BE2C (cell line): ENCODE results near the gene NOTCH4.

Experiments used
- DNase-seq: peaks from one replicate; pipeline ENCODE4 v3.0.0-alpha.2; 2020
- H3K27me3 ChIP-seq: fragments of 250-450 bp; sonication (Bioruptor Pico); 2 replicates; pipeline ENCODE4 v1.5.1; 2020; ENCODE audit warnings: mild to moderate bottlenecking
- H3K36me3 ChIP-seq: fragments of 250-450 bp; sonication (Bioruptor Pico); 2 replicates; pipeline ENCODE4 v1.5.1; 2020; ENCODE audit warnings: mild to moderate bottlenecking
- H3K4me1 ChIP-seq: fragments of 250-450 bp; sonication (Bioruptor Pico); 2 replicates; pipeline ENCODE4 v1.5.1; 2020
- H3K4me3 ChIP-seq: 2 replicates; pipeline ENCODE4 v1.5.1; 2011; ENCODE audit warnings: low read depth, low read length
- H3K9me3 ChIP-seq: fragments of 250-450 bp; sonication (Bioruptor Pico); 2 replicates; pipeline ENCODE4 v1.5.1; 2020
- TF ChIP-seq, protein P1 (sequence below): IDR thresholded peaks from 2 replicates; pipeline ENCODE4 v1.5.1; 2012; ENCODE audit warnings: mild to moderate bottlenecking, low read depth, low read length

The NOTCH4 gene

DNA sequence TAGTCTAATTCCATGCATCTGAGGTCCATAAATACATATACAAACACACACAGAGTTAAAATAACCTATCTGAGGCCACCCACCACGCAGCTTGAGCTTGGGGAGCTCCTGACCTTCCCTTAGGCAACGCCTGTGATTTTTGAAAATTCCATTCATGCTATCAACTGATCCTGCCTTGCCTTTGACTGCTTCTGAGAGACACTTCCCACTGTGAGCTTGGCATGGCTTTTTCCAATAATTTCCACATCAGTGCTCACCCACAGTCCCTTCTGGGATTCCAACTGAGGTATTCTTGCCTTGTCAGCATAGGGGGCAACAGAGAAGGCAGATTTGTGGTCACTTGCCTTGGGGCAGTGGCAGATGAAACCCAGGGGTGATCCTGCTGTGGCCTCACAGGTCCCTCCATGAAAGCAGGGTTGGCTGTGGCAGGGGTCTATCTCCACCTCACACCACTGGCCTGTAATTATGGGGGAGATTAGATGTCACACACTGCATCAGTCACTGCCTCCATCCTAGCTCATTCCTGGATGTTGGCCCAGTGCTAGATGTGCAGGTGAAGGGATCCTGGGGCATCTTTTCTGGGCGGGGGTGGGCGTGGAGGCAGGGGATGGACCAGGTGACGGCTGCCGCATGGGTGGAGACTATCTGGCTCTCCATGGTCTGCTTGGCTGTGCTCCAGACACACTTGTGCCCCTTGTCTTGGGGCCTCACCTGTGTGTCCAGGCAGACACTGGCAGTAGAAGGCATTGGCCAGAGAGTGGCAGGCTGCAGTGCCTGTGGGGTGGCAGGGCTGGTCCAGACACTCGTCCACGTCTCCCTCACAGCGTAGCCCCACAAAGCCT is 20.2 kb downstream of the NOTCH4 start:
- H3K4me3 ChIP-seq, result no peak overlapping the region
- H3K27me3 ChIP-seq, result peaks cover 5% of the 10 kb centered on the region; the same call in 1 of the 2 replicates
- TF ChIP-seq, protein P1, sequence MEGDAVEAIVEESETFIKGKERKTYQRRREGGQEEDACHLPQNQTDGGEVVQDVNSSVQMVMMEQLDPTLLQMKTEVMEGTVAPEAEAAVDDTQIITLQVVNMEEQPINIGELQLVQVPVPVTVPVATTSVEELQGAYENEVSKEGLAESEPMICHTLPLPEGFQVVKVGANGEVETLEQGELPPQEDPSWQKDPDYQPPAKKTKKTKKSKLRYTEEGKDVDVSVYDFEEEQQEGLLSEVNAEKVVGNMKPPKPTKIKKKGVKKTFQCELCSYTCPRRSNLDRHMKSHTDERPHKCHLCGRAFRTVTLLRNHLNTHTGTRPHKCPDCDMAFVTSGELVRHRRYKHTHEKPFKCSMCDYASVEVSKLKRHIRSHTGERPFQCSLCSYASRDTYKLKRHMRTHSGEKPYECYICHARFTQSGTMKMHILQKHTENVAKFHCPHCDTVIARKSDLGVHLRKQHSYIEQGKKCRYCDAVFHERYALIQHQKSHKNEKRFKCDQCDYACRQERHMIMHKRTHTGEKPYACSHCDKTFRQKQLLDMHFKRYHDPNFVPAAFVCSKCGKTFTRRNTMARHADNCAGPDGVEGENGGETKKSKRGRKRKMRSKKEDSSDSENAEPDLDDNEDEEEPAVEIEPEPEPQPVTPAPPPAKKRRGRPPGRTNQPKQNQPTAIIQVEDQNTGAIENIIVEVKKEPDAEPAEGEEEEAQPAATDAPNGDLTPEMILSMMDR, result no peak
- H3K4me1 ChIP-seq, result no peaks in the 10 kb centered on the region
- no peaks in the 10 kb centered on the region for H3K9me3 ChIP-seq
- no peaks in the 10 kb centered on the region for H3K36me3 ChIP-seq
- DNase-seq, result no peak

DNA sequence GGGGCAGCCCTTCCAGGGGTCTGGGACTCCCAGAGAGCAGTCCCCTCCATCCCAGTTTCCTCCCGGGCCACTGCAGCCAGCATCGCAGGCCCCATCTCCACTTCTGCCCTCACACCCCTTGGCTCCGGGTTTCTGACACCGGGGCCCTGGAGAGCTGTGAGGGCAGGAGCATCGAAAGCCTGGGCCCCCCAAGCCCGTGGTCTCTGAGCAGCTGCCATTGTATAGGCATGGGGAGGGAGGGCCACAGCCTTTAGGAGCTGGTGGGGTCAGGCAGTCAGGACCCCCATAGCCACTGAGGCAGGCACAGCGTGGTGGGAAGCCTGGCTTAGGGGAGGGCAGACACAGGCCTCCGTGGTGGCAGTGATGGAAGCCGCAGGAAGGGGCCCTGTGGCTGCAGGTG is 21.7 kb downstream of the NOTCH4 start:
- no peak for DNase-seq
- H3K9me3 ChIP-seq, result no peaks in the 10 kb centered on the region
- H3K36me3 ChIP-seq, result no peaks in the 10 kb centered on the region
- H3K4me1 ChIP-seq, result no peaks in the 10 kb centered on the region
- TF ChIP-seq, protein P1, result no peak
- no peak overlapping the region for H3K4me3 ChIP-seq
- H3K27me3 ChIP-seq, result peaks cover 5% of the 10 kb centered on the region; the same call in 1 of the 2 replicates

DNA sequence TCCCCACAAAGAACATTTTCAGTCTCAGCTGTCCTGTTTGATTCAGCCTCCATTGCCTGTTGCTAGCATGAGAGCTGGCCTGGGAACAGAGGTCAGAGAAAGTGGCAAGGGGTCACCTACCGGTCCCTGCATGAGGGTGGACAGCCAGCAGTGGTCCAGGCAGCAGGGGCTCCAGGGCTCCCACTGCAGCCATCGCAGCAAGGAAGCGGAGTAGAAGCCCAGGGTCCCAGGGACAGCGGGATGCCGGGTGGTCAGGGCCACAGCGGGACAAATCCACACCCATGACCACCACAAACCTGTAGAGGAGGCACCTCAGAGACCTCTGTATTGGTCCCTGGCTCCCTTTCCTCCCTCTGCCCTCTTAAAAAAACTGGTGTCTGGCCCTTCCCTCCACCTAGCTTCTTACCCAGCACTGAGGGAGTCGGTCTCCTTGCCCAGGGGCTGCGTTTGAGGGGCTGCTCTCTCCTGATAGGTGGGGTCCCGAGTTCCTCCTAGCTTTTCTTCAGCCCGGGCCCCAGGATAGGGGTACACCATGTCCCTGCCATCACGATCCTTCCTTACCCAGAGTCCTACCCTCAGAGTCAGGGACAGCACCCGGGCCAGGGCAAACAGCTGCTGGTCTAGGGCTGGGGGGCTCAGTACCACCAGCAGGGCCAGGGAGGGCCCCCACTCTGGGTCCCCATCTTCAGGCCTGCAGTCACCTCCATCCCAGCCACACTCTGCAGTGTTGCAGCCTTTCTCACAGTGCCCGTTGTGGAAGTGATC is 23.0 kb downstream of the NOTCH4 start:
- H3K9me3 ChIP-seq, result no peaks in the 10 kb centered on the region
- H3K27me3 ChIP-seq, result peaks cover 5% of the 10 kb centered on the region; the same call in 1 of the 2 replicates
- H3K4me1 ChIP-seq, result no peaks in the 10 kb centered on the region
- H3K4me3 ChIP-seq, result no peak overlapping the region
- TF ChIP-seq, protein P1, result no peak
- DNase-seq, result no peak
- H3K36me3 ChIP-seq, result no peaks in the 10 kb centered on the region

DNA sequence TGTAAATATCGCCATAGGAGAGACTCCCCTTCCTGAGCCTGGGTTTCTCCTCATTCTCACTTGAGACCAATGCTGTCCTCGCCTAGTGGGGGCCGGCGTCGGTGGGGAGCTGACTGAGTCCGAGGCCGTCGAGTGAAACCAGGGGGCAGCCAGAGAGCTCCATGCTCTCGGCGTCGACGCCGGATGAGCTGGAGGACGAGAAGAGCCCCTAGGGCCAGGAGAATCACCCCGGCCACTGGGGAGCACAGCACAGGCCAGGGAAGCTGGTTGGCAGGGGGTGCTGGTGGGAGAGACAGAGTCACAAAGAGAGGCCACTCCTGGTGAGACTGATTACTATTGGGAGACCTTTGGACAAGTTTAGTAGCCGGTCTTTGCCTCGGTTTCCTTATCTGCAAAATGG is 25.0 kb downstream of the NOTCH4 start:
- Histone ChIP-seq H3K9me3 (no peaks in the 10 kb centered on the region), H3K4me3 (no peak overlapping the region), H3K27me3 (no peaks in the 10 kb centered on the region), H3K4me1 (peaks cover 2% of the 10 kb centered on the region; the same call in 1 of the 2 replicates), H3K36me3 (no peaks in the 10 kb centered on the region)
- no peak for DNase-seq
- TF ChIP-seq, protein P1, result no peak

DNA sequence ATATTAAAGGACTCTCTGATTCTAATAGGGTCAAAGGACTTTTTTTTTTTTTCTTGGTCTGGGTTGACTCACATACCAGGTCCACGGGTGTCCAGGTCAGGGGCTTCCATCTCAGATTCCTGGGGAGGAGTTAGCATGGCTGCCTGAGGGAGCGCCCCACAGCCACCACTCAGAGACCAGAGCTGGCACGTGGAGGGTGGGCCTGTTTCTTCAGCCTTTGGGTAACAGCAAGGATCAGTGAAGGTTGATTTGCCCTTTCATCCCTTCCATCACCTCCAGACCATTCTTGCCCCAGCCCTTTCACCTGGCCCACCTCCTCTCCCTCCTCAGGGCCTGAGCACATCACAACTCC is 25.5 kb downstream of the NOTCH4 start:
- Histone ChIP-seq H3K9me3 (no peaks in the 10 kb centered on the region), H3K4me1 (peaks cover 2% of the 10 kb centered on the region; the same call in 1 of the 2 replicates), H3K36me3 (no peaks in the 10 kb centered on the region), H3K27me3 (no peaks in the 10 kb centered on the region), H3K4me3 (no peak overlapping the region)
- no peak for DNase-seq
- TF ChIP-seq, protein P1, result no peak
